ENCODE data around the gene FBLN1. TPM values are rescaled to one million over a fixed set of nuclear protein-coding genes. Genes with fewer than 3 reads are reported as not detected.

Gene FBLN1
- total RNA-seq, 6 experiments from 2014 or later: 199 to 346 (median 326) TPM

GRCh38 chr22:45565973-45566372 is 63.3 kb downstream of the FBLN1 start:
- no peaks in the 10 kb centered on the region for H3K4me1 Mint-ChIP-seq (ENCODE audit: low read depth)
- H3K27ac Mint-ChIP-seq: no peak overlapping the region
- no peak overlapping the region for H3K4me3 Mint-ChIP-seq
- H3K36me3 Mint-ChIP-seq (ENCODE audit: low read depth): peaks cover 71% of the 10 kb centered on the region
- DNase-seq: no peak
- TF ChIP-seq CTCF (IDR thresholded peaks at IDR 0.05): no peak
- H3K9me3 Mint-ChIP-seq: peaks cover 28% of the 10 kb centered on the region
- peaks cover 29% of the 10 kb centered on the region for H3K27me3 Mint-ChIP-seq (ENCODE audit: insufficient read depth)

- peaks cover 66% of the 10 kb centered on the region for H3K36me3 Mint-ChIP-seq (ENCODE audit: low read depth)
- TF ChIP-seq CTCF (IDR thresholded peaks at IDR 0.05): no peak
- peaks cover 34% of the 10 kb centered on the region for H3K9me3 Mint-ChIP-seq
- H3K27me3 Mint-ChIP-seq (ENCODE audit: insufficient read depth): peaks cover 17% of the 10 kb centered on the region
- no peak overlapping the region for H3K4me3 Mint-ChIP-seq
- H3K27ac Mint-ChIP-seq: no peak overlapping the region
- H3K4me1 Mint-ChIP-seq (ENCODE audit: low read depth): no peaks in the 10 kb centered on the region
- no peak for DNase-seq
Observed at GRCh38 chr22:45568213-45568612, 65.5 kb downstream of the FBLN1 start.

- no peak for TF ChIP-seq CTCF (IDR thresholded peaks at IDR 0.05)
- Mint-ChIP-seq H3K27ac (no peak overlapping the region), H3K36me3 (ENCODE audit: low read depth) (peaks cover 49% of the 10 kb centered on the region), H3K9me3 (peaks cover 34% of the 10 kb centered on the region), H3K27me3 (ENCODE audit: insufficient read depth) (peaks cover 5% of the 10 kb centered on the region; the same call in 1 of the 2 replicates), H3K4me3 (no peak overlapping the region), H3K4me1 (ENCODE audit: low read depth) (no peaks in the 10 kb centered on the region)
- no peak for DNase-seq
Observed at GRCh38 chr22:45571089-45571488, 68.4 kb downstream of the FBLN1 start.

- Mint-ChIP-seq H3K27ac (no peak overlapping the region), H3K4me1 (ENCODE audit: low read depth) (no peaks in the 10 kb centered on the region), H3K27me3 (ENCODE audit: insufficient read depth) (peaks cover under 1% of the 10 kb centered on the region; the same call in 1 of the 2 replicates), H3K4me3 (no peak overlapping the region), H3K9me3 (peaks cover 34% of the 10 kb centered on the region), H3K36me3 (ENCODE audit: low read depth) (peaks cover 43% of the 10 kb centered on the region)
- TF ChIP-seq CTCF (IDR thresholded peaks at IDR 0.05): no peak
- no peak for DNase-seq
Observed at GRCh38 chr22:45572444-45572843, 69.8 kb downstream of the FBLN1 start.

- TF ChIP-seq CTCF (IDR thresholded peaks at IDR 0.05): no peak
- peaks cover 1% of the 10 kb centered on the region; the same call in 1 of the 2 replicates for H3K27me3 Mint-ChIP-seq (ENCODE audit: insufficient read depth)
- peaks cover 24% of the 10 kb centered on the region for H3K9me3 Mint-ChIP-seq
- DNase-seq: no peak
- H3K4me1 Mint-ChIP-seq (ENCODE audit: low read depth): 0 out of 2 replicates have a peak, but pooled peaks cover 7% of the 10 kb centered on the region
- no peak overlapping the region for H3K27ac Mint-ChIP-seq
- no peak overlapping the region for H3K4me3 Mint-ChIP-seq
- H3K36me3 Mint-ChIP-seq (ENCODE audit: low read depth): peaks cover 27% of the 10 kb centered on the region
Observed at GRCh38 chr22:45574069-45574703, 71.5 kb downstream of the FBLN1 start.
